Fibroblast of the aortic adventitia (primary cell): Measurements from ENCODE around the gene ARHGAP4. TPM values are rescaled to one million over a fixed set of nuclear protein-coding genes. Genes with fewer than 3 reads are reported as not detected.

Experiments used
- DNase-seq: peaks from one replicate; pipeline ENCODE4 v3.0.0-alpha.2; 2010; ENCODE audit warnings: low read depth
- H3K4me3 ChIP-seq: 2 replicates; pipeline ENCODE4 v1.5.1; 2011; ENCODE audit warnings: low read depth, mild to moderate bottlenecking, control low read depth, low read length, moderate library complexity
- CTCF ChIP-seq: IDR thresholded peaks from 2 replicates; pipeline ENCODE4 v1.5.1; 2011; ENCODE audit warnings: mild to moderate bottlenecking, low read length, control low read depth, inconsistent platforms; ENCODE audit not compliant: insufficient read depth
- total RNA-seq: library from RNA; depleted of rRNA; stranded (reverse); fragments of >200 nt; gene quantifications from 2 replicates; pipeline ENCODE4 v1.2.3, GENCODE V29; 2012; ENCODE audit warnings: low replicate concordance

ARHGAP4 gene
- total RNA-seq, 1 donor, result 0.27 TPM

GRCh38 chrX:153864561-153865320 lies 61.3 kb downstream of the ARHGAP4 start:
- no peak for TF ChIP-seq CTCF
- no peak overlapping the region for H3K4me3 ChIP-seq
- DNase-seq, result no peak

- no peak for DNase-seq
- TF ChIP-seq CTCF, result no peak
- H3K4me3 ChIP-seq, result no peak overlapping the region
These were observed 62.0 kb downstream of the ARHGAP4 start for GRCh38 chrX:153864101-153864500.

- no peak overlapping the region for H3K4me3 ChIP-seq
- no peak for TF ChIP-seq CTCF
- DNase-seq, result no peak
These were observed 62.6 kb downstream of the ARHGAP4 start for GRCh38 chrX:153863251-153863991.

- H3K4me3 ChIP-seq, result no peak overlapping the region
- TF ChIP-seq CTCF, result no peak
These were observed 63.5 kb downstream of the ARHGAP4 start for GRCh38 chrX:153862369-153863250.

GRCh38 chrX:153861733-153862310 lies 64.2 kb downstream of the ARHGAP4 start:
- H3K4me3 ChIP-seq, result no peak overlapping the region
- no peak for TF ChIP-seq CTCF
- no peak for DNase-seq

More at GRCh38 chrX:153862369-153863250, 63.5 kb downstream of the ARHGAP4 start:
- DNase-seq, result no peak

GRCh38 chrX:153861151-153861550 lies 64.9 kb downstream of the ARHGAP4 start:
- no peak for DNase-seq
- no peak for TF ChIP-seq CTCF
- no peak overlapping the region for H3K4me3 ChIP-seq

Other genes with a start within 250 kb of the ARHGAP4 start
- 5.6 and 8.8 TPM in 2 replicates for gene SLC6A8, start 238.3 kb downstream of the ARHGAP4 start, total RNA-seq
- 75.4 and 111 TPM in 2 replicates for gene BCAP31, start 201.9 kb downstream of the ARHGAP4 start, total RNA-seq
- 9.3 and 15.5 TPM in 2 replicates for gene ABCD1, start 201.4 kb downstream of the ARHGAP4 start, total RNA-seq
- 3.1 and 6.1 TPM in 2 replicates for gene PLXNB3, start 162.0 kb downstream of the ARHGAP4 start, total RNA-seq
- gene SRPK3, start 145.2 kb downstream of the ARHGAP4 start, total RNA-seq, result 0.54 TPM in 1 of 2 replicates, not detected in the other
- gene IDH3G, start 131.9 kb downstream of the ARHGAP4 start, total RNA-seq, result 7.2 and 46.0 TPM in 2 replicates
- gene SSR4, start 131.6 kb downstream of the ARHGAP4 start, total RNA-seq, result 34.2 and 186 TPM in 2 replicates
- 0.09 and 1.1 TPM in 2 replicates for gene PDZD4, start 95.7 kb downstream of the ARHGAP4 start, total RNA-seq
- 0.36 and 1.6 TPM in 2 replicates for gene L1CAM, start 40.1 kb downstream of the ARHGAP4 start, total RNA-seq
- not detected in 2 replicates for gene AVPR2, start 21.6 kb downstream of the ARHGAP4 start, total RNA-seq
- gene NAA10, start 8.8 kb upstream of the ARHGAP4 start, total RNA-seq, result 25.8 and 84.7 TPM in 2 replicates
- gene RENBP, start 18.4 kb upstream of the ARHGAP4 start, total RNA-seq, result 0.45 and 5.6 TPM in 2 replicates
- 16.4 and 34.5 TPM in 2 replicates for gene HCFC1, start 45.6 kb upstream of the ARHGAP4 start, total RNA-seq
- gene TMEM187, start 46.5 kb upstream of the ARHGAP4 start, total RNA-seq, result 5.3 and 7.5 TPM in 2 replicates
- 37.1 and 80.5 TPM in 2 replicates for gene IRAK1, start 93.6 kb upstream of the ARHGAP4 start, total RNA-seq
- 21.6 and 27.4 TPM in 2 replicates for gene MECP2, start 171.5 kb upstream of the ARHGAP4 start, total RNA-seq
- gene OPN1LW, start 218.0 kb upstream of the ARHGAP4 start, total RNA-seq, result not detected in 2 replicates